K562 (cell line): ENCODE measurements around the gene UPK2. TPM values are rescaled to one million over a fixed set of nuclear protein-coding genes. Genes with fewer than 3 reads are reported as not detected.

ENCODE experiments used
- ARID3A ChIP-seq: IDR thresholded peaks from 2 replicates; pipeline ENCODE4 v1.6.1; 2012; ENCODE audit warnings: low read depth, low read length, improper control_type of control experiment, borderline replicate concordance
- ATF4 ChIP-seq: fragments of 450-650 bp; formaldehyde crosslinking; IDR thresholded peaks from 2 replicates; pipeline ENCODE4 v1.4.0; 2022; ENCODE audit warnings: mild to moderate bottlenecking, moderate library complexity
- CBFA2T2 ChIP-seq: fragments of 450-650 bp; conservative IDR thresholded peaks from 2 replicates; pipeline ENCODE4 v1.6.1; 2017; ENCODE audit warnings: mild to moderate bottlenecking
- CBFB ChIP-seq: sonication (generic); formaldehyde crosslinking; IDR thresholded peaks from 2 replicates; pipeline ENCODE4 v1.4.0; 2020; ENCODE audit warnings: mild to moderate bottlenecking, missing genetic modification reagents
- E2F3 ChIP-seq: fragments of 250-450 bp; sonication (Bioruptor Pico); IDR thresholded peaks from 2 replicates; pipeline ENCODE4 v1.4.0; 2020; ENCODE audit warnings: mild to moderate bottlenecking
- HNRNPL ChIP-seq: fragments of 200-400 bp; formaldehyde crosslinking; IDR thresholded peaks from 2 replicates; pipeline ENCODE4 v1.6.1; 2017; ENCODE audit warnings: low read depth, mild to moderate bottlenecking, low read length
- LCOR ChIP-seq: sonication (generic); formaldehyde crosslinking; IDR thresholded peaks from 2 replicates; pipeline ENCODE4 v1.8.0; 2022; ENCODE audit warnings: mild to moderate bottlenecking, missing genetic modification reagents
- MCM7 ChIP-seq, 2 experiments: fragments of 450-650 bp; IDR thresholded peaks; 2 replicates each; pipeline ENCODE4 v1.6.1; 2016 to 2018
- MED1 ChIP-seq: sonication (generic); formaldehyde crosslinking; IDR thresholded peaks from 2 replicates; pipeline ENCODE4 v1.8.1; 2023; ENCODE audit warnings: missing genetic modification reagents, borderline replicate concordance
- MTA2 ChIP-seq: fragments of 450-650 bp; IDR thresholded peaks from 2 replicates; pipeline ENCODE4 v1.6.1; 2016; ENCODE audit warnings: low read depth
- ZBTB26 ChIP-seq: fragments of 450-650 bp; formaldehyde crosslinking; IDR thresholded peaks from 2 replicates; pipeline ENCODE4 v1.4.0; 2022; ENCODE audit warnings: missing genetic modification characterization
- polyA plus RNA-seq, 8 experiments: library from polyadenylated mRNA; depleted of rRNA in 4 of 8; stranded (reverse) in 5 of 8; unstranded in 3 of 8; fragments of >200 nt; fragmentation: Nextera tagmentation in 2 of 8; fragmentation: Illumina TruSeq in 1 of 8; extraction: Ambion mirVana in 2 of 8; extraction: Trizol in 1 of 8; gene quantifications; 2 replicates each; pipeline versions ENCODE4 v1.2.1 to v1.2.3, GENCODE V29; 2011 to 2014; ENCODE audit warnings: inconsistent platforms in 1 of 8, missing spikeins in 1 of 8
- total RNA-seq, 7 experiments: library from RNA; depleted of rRNA in 6 of 7; stranded (reverse); fragments of >200 nt in 6 of 7; fragmentation: Illumina TruSeq in 2 of 7; extraction: Trizol in 2 of 7; gene quantifications; 2 replicates each; pipeline versions ENCODE4 v1.2.1 to v1.2.3, GENCODE V29; 2011 to 2021; ENCODE audit warnings: low replicate concordance in 1 of 7
- TF ChIP-seq, protein P1 (sequence below), 3 experiments: fragments of 200-800 bp in 1 of 3; fragments of 250-450 bp in 1 of 3; fragments of 450-650 bp in 1 of 3; sonication (Bioruptor Pico) in 1 of 3; sonication (Bioruptor generic) in 1 of 3; formaldehyde crosslinking in 1 of 3; IDR thresholded peaks; 2 replicates each; pipeline versions ENCODE4 v1.6.1 to v1.8.0; 2016 to 2022; ENCODE audit warnings: mild to moderate bottlenecking in 2 of 3, missing genetic modification characterization in 2 of 3, missing compliant biosample characterization in 1 of 3, moderate library complexity in 1 of 3

Gene UPK2
- total and polyA plus RNA-seq, 9 of the 15 experiments (the other 6 are each of a cell fraction or from before 2014, with no cell fraction given) = not detected

DNA sequence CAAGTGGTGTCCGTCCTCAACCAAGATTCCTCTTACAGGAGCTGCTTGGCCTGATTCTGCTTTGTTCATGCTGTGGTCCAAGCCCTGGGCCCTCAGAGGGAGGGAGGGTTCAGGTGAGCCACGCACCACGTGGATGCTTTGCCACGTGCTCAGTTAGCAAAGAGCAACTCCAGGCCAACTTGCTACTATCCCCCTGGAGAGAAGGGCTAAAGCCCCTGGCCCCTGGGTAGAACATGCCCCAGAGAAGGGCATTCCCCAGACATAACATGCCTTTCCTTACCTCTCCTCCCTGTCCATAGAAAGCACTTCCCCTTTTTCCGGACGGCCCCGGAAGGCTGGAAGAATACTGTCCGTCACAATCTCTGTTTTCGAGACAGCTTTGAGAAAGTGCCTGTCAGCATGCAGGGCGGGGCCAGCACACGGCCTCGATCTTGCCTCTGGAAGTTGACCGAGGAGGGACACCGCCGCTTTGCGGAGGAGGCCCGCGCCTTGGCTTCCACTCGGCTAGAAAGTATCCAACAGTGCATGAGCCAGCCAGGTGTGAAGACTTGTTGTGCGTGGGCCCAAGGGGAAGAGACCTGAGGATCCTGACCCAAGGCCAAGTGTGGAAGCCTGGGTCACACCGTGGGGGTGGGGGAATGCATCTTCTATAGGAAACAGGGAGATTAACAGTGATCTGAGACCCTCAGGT, 24.2 kb downstream of the UPK2 start (continued):
- TF ChIP-seq ARID3A = no peak
- TF ChIP-seq CBFB (CRISPR knock-in tag) = peak; percentile 87
- no peak for TF ChIP-seq HNRNPL
- no peak for TF ChIP-seq MTA2
- no peak for TF ChIP-seq MED1 (CRISPR knock-in tag)
- peak; percentile 35; the same call in 1 of the 2 replicates for TF ChIP-seq CBFA2T2
- TF ChIP-seq MCM7 (IDR thresholded peaks at IDR 0.05) = no peak
- TF ChIP-seq E2F3 (CRISPR knock-in tag) = peak; percentile 39; the same call in 1 of the 2 replicates
- TF ChIP-seq ZBTB26 (CRISPR knock-in tag) = 0 out of 2 replicates have a peak, but pooled peaks have one; percentile 20
- TF ChIP-seq ATF4 (CRISPR knock-in tag) = 0 out of 2 replicates have a peak, but pooled peaks have one; percentile 35
- TF ChIP-seq, protein P1, sequence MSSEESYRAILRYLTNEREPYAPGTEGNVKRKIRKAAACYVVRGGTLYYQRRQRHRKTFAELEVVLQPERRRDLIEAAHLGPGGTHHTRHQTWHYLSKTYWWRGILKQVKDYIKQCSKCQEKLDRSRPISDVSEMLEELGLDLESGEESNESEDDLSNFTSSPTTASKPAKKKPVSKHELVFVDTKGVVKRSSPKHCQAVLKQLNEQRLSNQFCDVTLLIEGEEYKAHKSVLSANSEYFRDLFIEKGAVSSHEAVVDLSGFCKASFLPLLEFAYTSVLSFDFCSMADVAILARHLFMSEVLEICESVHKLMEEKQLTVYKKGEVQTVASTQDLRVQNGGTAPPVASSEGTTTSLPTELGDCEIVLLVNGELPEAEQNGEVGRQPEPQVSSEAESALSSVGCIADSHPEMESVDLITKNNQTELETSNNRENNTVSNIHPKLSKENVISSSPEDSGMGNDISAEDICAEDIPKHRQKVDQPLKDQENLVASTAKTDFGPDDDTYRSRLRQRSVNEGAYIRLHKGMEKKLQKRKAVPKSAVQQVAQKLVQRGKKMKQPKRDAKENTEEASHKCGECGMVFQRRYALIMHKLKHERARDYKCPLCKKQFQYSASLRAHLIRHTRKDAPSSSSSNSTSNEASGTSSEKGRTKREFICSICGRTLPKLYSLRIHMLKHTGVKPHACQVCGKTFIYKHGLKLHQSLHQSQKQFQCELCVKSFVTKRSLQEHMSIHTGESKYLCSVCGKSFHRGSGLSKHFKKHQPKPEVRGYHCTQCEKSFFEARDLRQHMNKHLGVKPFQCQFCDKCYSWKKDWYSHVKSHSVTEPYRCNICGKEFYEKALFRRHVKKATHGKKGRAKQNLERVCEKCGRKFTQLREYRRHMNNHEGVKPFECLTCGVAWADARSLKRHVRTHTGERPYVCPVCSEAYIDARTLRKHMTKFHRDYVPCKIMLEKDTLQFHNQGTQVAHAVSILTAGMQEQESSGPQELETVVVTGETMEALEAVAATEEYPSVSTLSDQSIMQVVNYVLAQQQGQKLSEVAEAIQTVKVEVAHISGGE (CRISPR knock-in tag; IDR thresholded peaks at IDR 0.05) = peak in 1 of 3 experiments; percentile 94; a peak in 2 of 6 replicates
- no peak for TF ChIP-seq LCOR
